Heart right ventricle (tissue), 16 donors: ENCODE measurements around the gene COPE. TPM values are rescaled to one million over a fixed set of nuclear protein-coding genes. Genes with fewer than 3 reads are reported as not detected.

ENCODE experiments used
- ATAC-seq, 8 donors: fragments of 200-7000 bp; cut with Tn5 transposase; one replicate each; pipeline ENCODE4 v1.9.1; 2020; ENCODE audit warnings: mild to moderate bottlenecking in 8 of 8, moderate library complexity in 8 of 8, moderate number of reproducible peaks in 1 of 8
- DNase-seq, 2 donors: peaks; one replicate each; pipeline ENCODE4 v3.0.0-alpha.2; 2020
- H3K27ac ChIP-seq, 10 donors: fragments of 200-600 bp; sonication (generic) in 2 of 10; one replicate each; pipeline versions ENCODE4 v1.5.0 to v1.8.0; 2020 to 2022; ENCODE audit warnings: mild to moderate bottlenecking in 3 of 10
- H3K27me3 ChIP-seq, 7 donors: fragments of 200-600 bp; one replicate each; pipeline ENCODE4 v1.8.0; 2021 to 2022; ENCODE audit warnings: mild to moderate bottlenecking in 2 of 7
- H3K36me3 ChIP-seq, 9 donors: fragments of 200-600 bp; sonication (generic) in 1 of 9; one replicate each; pipeline versions ENCODE4 v1.5.0 to v1.8.0; 2020 to 2022; ENCODE audit warnings: mild to moderate bottlenecking in 2 of 9
- H3K4me1 ChIP-seq, 9 donors: fragments of 200-600 bp; sonication (generic) in 1 of 9; one replicate each; pipeline versions ENCODE4 v1.5.0 to v1.8.0; 2020 to 2022; ENCODE audit warnings: mild to moderate bottlenecking in 4 of 9
- H3K4me3 ChIP-seq, 10 donors: fragments of 200-600 bp; sonication (generic) in 2 of 10; one replicate each; pipeline versions ENCODE4 v1.5.0 to v1.8.0; 2020 to 2022; ENCODE audit warnings: mild to moderate bottlenecking in 7 of 10, moderate library complexity in 2 of 10
- H3K9me3 ChIP-seq, 11 donors: fragments of 200-600 bp in 10 of 11; sonication (generic) in 2 of 11; one replicate each; pipeline versions ENCODE4 v1.5.0 to v1.8.0; 2013 to 2022; ENCODE audit warnings: mild to moderate bottlenecking in 2 of 11, control low read depth in 1 of 11, moderate library complexity in 1 of 11
- WGBS, 2 donors: extraction: QIAGEN DNeasy Blood & Tissue Kit; methylation state at CpG; one replicate each; pipeline ENCODE4 v1.1.7; 2013; ENCODE audit warnings: inconsistent platforms in 1 of 2; 5-methylcytosine and 5-hydroxymethylcytosine counted together
- intact Hi-C, 10 donors: fragments of 100-400 bp; cut with DNase I; formaldehyde crosslinking; loops; one replicate each; pipeline versions ENCODE4 v1.11.1 to v1.14.2; 2022
- polyA plus RNA-seq, 2 donors: library from polyadenylated mRNA; stranded (reverse); fragments of 200-250 nt; gene quantifications; one replicate each; pipeline ENCODE4 v1.2.3, GENCODE V29; 2013
- total RNA-seq, 10 donors: library from RNA; stranded (reverse); fragmentation: NEBNext Ultra II Directional in 3 of 10; extraction: Animal tissue kit (Norgen Biotek cat#: 25700) in 3 of 10; gene quantifications; one replicate each; pipeline versions ENCODE4 v1.2.1 to v1.2.4, GENCODE V29; 2021 to 2023
- TF ChIP-seq, protein P1 (sequence below), 9 donors: fragments of 200-600 bp; sonication (generic) in 2 of 9; IDR thresholded peaks; one replicate each; pipeline versions ENCODE4 v1.5.0 to v1.8.0; 2021 to 2022; ENCODE audit warnings: antibody characterized with exemption in 9 of 9, mild to moderate bottlenecking in 5 of 9, moderate library complexity in 1 of 9
- donor health status: Arrhythmogenic right ventricular cardiomyopathy.
- donor health status: ischemic (EF 13 %, LVEDD 7.1; RV severe dilation, severe dysfunction).
- donor health status: healthy with polysubstance abuse.
- donor health status: DM: no; HTN: yes; CAD: no.
- donor health status: DM: no; HTN: no; CAD: no.
- donor health status: ischemic (EF 25% LVEDD 6.9; RV normal size, moderate dysfunction).
- donor health status: ischemic (EF 25% LVEDD 5.7; RV mildly dilated, moderate dysfunction).
- donor health status: healthy.
- donor health status: DM: yes; HTN: yes; CAD: no.
- donor health status: Ischemic cardiomyopathy.
- donor health status: ischemic (EF 35%, LVEDD 5.7; RV mildly dilated, moderate dysfunction).
- donor health status: nonischemic (EF 11% LVEDD 7.7; RV severe dilation, severe dysfunction).
- donor health status: DM: yes; HTN: yes; CAD: no.
- donor health status: PGD.
- donor health status: ischemic (EF 29% LVEDD 5.4; RV normal size, mild dysfunction).
- donor health status: nonischemic (EF 23%, LVEDD 6.1; RV moderate dilation, normal function).

The COPE gene
- total and polyA plus RNA-seq, 12 donors, result 102 to 302 (median 118) TPM

DNA sequence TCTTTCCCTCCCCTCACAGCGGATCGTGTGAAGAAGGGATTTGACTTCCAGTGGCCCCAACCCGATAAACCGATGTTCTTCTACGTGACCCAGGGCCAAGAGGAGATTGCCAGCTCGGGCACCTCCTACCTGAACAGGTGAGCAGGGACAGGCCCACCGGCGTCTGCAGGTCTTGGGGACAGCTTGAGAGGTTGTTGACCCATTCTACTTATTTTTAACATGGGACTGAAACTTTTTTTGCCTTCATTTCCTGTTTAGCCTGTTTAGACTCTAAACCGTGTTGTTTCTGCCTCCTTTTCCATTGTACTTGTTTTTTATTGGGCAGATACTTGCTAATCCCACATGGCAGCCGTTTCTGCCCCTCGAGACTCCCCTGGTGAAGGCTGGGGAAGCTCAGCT, 58.9 kb downstream of the COPE start:
- DNase-seq (no peak), ATAC-seq (no peak)
- Histone ChIP-seq H3K4me1 (peaks cover 0 to 26% (median 18%) of the 10 kb centered on the region in 9 donors), H3K4me3 (no peak overlapping the region), H3K27me3 (no peaks in the 10 kb centered on the region), H3K27ac (peak overlapping the region in 5 of 10 donors; percentile 16 to 48 (median 39)), H3K9me3 (no peaks in the 10 kb centered on the region), H3K36me3 (peaks cover 11 to 100% (median 95%) of the 10 kb centered on the region in 9 donors)
- 59 to 64% methylated on average over 11 of the region's 11 CpGs for WGBS, 2 donors
- intact Hi-C loops, result loop anchor here in 1 of 10 donors (5.0 kb wide), 1 partner anchor 258 kb away; no protein-coding TSS in a partner anchor
- TF ChIP-seq, protein P1, sequence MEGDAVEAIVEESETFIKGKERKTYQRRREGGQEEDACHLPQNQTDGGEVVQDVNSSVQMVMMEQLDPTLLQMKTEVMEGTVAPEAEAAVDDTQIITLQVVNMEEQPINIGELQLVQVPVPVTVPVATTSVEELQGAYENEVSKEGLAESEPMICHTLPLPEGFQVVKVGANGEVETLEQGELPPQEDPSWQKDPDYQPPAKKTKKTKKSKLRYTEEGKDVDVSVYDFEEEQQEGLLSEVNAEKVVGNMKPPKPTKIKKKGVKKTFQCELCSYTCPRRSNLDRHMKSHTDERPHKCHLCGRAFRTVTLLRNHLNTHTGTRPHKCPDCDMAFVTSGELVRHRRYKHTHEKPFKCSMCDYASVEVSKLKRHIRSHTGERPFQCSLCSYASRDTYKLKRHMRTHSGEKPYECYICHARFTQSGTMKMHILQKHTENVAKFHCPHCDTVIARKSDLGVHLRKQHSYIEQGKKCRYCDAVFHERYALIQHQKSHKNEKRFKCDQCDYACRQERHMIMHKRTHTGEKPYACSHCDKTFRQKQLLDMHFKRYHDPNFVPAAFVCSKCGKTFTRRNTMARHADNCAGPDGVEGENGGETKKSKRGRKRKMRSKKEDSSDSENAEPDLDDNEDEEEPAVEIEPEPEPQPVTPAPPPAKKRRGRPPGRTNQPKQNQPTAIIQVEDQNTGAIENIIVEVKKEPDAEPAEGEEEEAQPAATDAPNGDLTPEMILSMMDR (IDR thresholded peaks at IDR 0.05), result no peak

DNA sequence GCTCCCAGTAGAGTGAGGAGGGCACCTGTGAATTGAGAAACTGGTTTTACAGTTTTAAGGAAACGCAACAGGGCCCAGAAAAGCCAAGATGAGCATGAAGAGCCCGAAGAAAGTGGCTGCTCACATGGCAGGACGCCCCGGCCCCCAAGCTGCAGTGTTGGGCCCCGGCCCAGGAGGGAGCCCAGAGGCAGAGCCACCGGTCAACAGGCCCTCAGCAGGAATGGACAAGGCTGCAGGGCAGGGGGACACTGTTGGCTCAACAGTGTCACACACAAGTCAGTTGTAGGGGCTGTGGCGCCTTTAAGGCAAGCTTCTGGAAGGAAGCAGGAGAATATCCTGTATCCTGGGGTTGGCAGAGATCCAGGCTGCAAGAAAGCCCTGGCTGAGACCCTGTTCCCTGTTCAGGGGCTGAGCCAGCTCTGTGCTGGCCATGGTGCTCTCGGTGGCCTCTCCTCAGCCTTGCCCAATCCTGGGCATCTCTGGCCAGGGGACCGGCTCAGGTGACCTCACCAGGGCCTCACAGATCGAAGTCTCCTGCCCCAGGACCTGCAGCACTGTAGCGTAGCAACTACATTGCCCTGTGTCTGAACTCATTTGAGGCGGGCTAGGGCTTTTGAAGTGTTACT, 59.4 kb downstream of the COPE start:
- TF ChIP-seq, protein P1 (IDR thresholded peaks at IDR 0.05), result no peak
- intact Hi-C loops, result loop anchor here in 2 of 10 donors (5.0 to 10.0 kb wide), 3 partner anchors 257 to 415 kb away; no protein-coding TSS in a partner anchor
- Histone ChIP-seq H3K27ac (peak overlapping the region in 7 of 10 donors; percentile 8 to 48 (median 36)), H3K36me3 (peaks cover 7 to 100% (median 95%) of the 10 kb centered on the region in 9 donors), H3K4me3 (no peak overlapping the region), H3K4me1 (peaks cover 0 to 26% (median 18%) of the 10 kb centered on the region in 9 donors), H3K9me3 (no peaks in the 10 kb centered on the region), H3K27me3 (no peaks in the 10 kb centered on the region)
- 57 to 73% methylated on average over 12 of the region's 12 CpGs for WGBS, 2 donors
- DNase-seq (peak in 1 of 2 donors; percentile 78), ATAC-seq (peak; percentile 27 to 78 (median 69))

- DNase-seq (no peak), ATAC-seq (no peak)
- H3K36me3 ChIP-seq, result peaks cover 7 to 100% (median 96%) of the 10 kb centered on the region in 9 donors
- 80 to 83% methylated on average over 21 of the region's 21 CpGs for WGBS, 2 donors
- intact Hi-C loops, result loop anchor here in 2 of 10 donors (10.0 kb wide), 2 partner anchors 394 to 414 kb away; no protein-coding TSS in a partner anchor
- TF ChIP-seq, protein P1 (IDR thresholded peaks at IDR 0.05), result no peak
- peak overlapping the region in 6 of 10 donors; percentile 8 to 48 (median 27) for H3K27ac ChIP-seq
- H3K9me3 ChIP-seq, result no peaks in the 10 kb centered on the region
- H3K4me3 ChIP-seq, result no peak overlapping the region
- H3K4me1 ChIP-seq, result peaks cover 0 to 26% (median 18%) of the 10 kb centered on the region in 9 donors
- H3K27me3 ChIP-seq, result no peaks in the 10 kb centered on the region
Observed at GRCh38 chr19:18858906-18859646, 60.1 kb downstream of the COPE start.

GRCh38 chr19:18857223-18857622, 62.0 kb downstream of the COPE start:
- TF ChIP-seq, protein P1 (IDR thresholded peaks at IDR 0.05), result no peak
- intact Hi-C loops, result loop anchor here in 2 of 10 donors (10.0 kb wide), 2 partner anchors 392 to 412 kb away; no protein-coding TSS in a partner anchor
- H3K4me3 ChIP-seq, result no peak overlapping the region
- ATAC-seq (no peak), DNase-seq (no peak)
- peaks cover 0 to 26% (median 18%) of the 10 kb centered on the region in 9 donors for H3K4me1 ChIP-seq
- peaks cover 11 to 100% (median 95%) of the 10 kb centered on the region in 9 donors for H3K36me3 ChIP-seq
- H3K27me3 ChIP-seq, result no peaks in the 10 kb centered on the region
- no peaks in the 10 kb centered on the region for H3K9me3 ChIP-seq
- no peak overlapping the region for H3K27ac ChIP-seq
- 95 to 96% methylated on average over 13 of the region's 13 CpGs for WGBS, 2 donors
